Stimulated activated CD8-positive, alpha-beta memory T cell treated with anti-CD3 and anti-CD28 coated beads, Interleukin-4, amount 100 ng/mL, for 48 hours (primary cell): ENCODE results near the gene EMSY.

Experiments used
- DNase-seq: peaks from one replicate; pipeline ENCODE4 v3.0.0-alpha.2; 2020

The EMSY gene

GRCh38 chr11:76523786-76524436, 79.1 kb downstream of the EMSY start:
- DNase-seq = no peak

- DNase-seq = no peak
Measured at GRCh38 chr11:76524461-76524860, 79.6 kb downstream of the EMSY start.

- DNase-seq = no peak
Measured at GRCh38 chr11:76524919-76525318, 80.1 kb downstream of the EMSY start.

- DNase-seq = no peak
Measured at GRCh38 chr11:76526878-76527277, 82.1 kb downstream of the EMSY start.

DNA sequence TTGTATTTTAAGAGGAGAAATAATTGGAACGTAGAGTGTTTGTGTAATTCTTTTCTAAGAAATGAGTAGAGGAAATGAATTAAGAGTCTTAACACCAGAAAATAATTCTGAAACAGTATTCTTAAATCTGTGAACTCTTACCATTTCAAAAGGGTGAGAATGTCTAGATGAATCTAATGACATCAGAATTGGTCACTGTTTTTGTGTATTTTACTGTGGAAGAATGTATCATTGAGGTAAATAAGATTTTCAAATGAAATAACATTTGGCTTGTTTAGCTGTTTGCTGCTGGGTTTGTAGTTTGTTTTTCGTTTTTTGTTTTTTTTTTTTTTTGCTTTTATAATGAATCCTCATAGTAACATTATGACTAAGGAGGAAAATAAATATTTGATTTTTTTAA, 97.6 kb downstream of the EMSY start:
- no peak for DNase-seq

GRCh38 chr11:76543006-76543703, 98.3 kb downstream of the EMSY start:
- no peak for DNase-seq

- no peak for DNase-seq
Measured at GRCh38 chr11:76550781-76551180, 106.0 kb downstream of the EMSY start.

GRCh38 chr11:76551400-76551799, 106.6 kb downstream of the EMSY start:
- DNase-seq = no peak

GRCh38 chr11:76552987-76553386, 108.2 kb downstream of the EMSY start:
- no peak for DNase-seq

GRCh38 chr11:76553554-76554476, 109.0 kb downstream of the EMSY start:
- DNase-seq = no peak

GRCh38 chr11:76554767-76555166, 109.9 kb downstream of the EMSY start:
- no peak for DNase-seq

- DNase-seq = no peak
Measured at GRCh38 chr11:76557466-76557865, 112.6 kb downstream of the EMSY start.

DNA sequence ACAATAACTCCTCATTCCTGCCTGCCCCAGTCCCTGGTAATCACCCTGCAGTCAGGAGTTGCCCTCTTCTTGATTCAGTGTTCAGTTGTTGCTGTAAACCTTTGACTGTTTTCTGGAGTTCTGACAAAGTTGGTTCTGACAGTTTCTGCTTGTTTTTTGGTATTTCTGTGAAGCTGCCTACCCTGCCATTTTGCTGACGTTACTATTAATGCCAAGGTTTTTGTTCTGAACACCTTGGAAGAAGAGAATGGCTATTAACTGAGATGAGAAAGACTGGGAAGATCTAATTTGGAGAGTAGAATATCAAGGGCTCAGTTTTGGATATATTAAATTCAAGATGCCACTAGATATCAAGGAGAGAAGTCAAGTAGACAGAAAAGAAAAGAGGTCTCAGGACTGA, 113.7 kb downstream of the EMSY start:
- DNase-seq = no peak

- DNase-seq = no peak
Measured at GRCh38 chr11:76558891-76559290, 114.1 kb downstream of the EMSY start.

DNA sequence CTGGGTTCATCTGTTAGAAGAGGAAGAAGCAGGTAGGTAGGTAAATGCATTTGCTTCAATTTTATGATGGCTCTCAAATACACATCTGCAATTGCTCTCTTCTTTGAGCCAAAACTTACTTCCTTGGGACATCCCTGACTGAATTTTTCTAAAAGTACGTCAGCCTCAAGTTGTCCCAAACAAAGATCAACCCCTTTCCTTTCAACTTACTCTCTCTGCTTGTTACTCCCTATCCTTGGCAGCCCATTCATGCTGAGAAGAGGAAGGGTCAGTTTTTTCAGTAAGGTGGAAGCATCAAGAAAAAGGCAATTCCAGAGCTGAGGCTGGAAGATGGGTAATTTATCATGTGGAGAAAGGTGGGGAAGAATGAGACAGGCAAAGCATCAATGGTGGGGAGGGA, 114.5 kb downstream of the EMSY start:
- DNase-seq = no peak

DNA sequence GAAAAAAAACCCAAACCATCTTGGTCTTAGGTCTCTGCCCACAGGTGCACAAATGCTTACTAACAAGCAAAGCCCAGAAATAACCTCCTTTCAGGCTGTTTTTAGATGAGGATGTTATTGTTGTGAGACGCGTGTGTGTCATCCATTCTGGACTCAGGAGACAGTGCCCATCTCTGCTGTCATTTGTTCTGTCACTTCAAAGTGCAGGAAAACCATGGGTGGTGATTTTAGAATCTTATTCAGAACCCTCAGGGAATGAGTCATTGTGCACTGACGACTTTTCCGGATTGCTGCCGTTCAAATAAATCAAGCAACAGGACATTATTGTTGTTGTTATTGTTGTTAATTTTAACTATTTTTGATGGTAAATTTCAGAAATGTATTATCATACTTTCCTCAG, 115.4 kb downstream of the EMSY start:
- no peak for DNase-seq

GRCh38 chr11:76561245-76561644, 116.4 kb downstream of the EMSY start:
- no peak for DNase-seq

GRCh38 chr11:76562541-76562940, 117.7 kb downstream of the EMSY start:
- DNase-seq = no peak

- DNase-seq = no peak
Measured at GRCh38 chr11:76564364-76564763, 119.5 kb downstream of the EMSY start.

- DNase-seq = no peak
Measured at GRCh38 chr11:76566811-76567210, 122.0 kb downstream of the EMSY start.

DNA sequence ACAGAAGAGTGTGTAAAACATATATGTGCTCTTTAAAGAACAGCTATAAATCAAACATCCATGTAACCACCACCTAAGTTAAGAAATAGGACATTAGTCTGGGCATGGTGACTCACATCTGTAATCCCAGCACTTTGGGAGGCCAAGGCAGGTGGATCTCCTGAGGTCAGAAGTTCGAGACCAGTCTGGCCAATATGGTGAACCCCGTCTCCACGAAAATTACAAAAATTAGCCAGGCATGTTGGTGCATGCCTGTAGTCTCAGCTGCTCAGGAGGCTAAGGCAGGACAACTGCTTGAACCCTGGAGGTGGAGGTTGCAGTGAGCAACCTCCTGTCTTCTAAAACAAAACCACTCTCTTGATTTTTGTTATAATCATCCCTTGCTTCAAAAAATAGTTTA, 122.4 kb downstream of the EMSY start:
- no peak for DNase-seq

- DNase-seq = no peak
Measured at GRCh38 chr11:76568139-76568538, 123.3 kb downstream of the EMSY start.

- DNase-seq = no peak
Measured at GRCh38 chr11:76568621-76569020, 123.8 kb downstream of the EMSY start.
